ENCODE results near the gene EPS8L3.
"Not testable (repeated sequence)": the region's sequence is repeated elsewhere in the genome, so short reads cannot be mapped to it uniquely, and the experiment has no call there.

The EPS8L3 gene

DNA sequence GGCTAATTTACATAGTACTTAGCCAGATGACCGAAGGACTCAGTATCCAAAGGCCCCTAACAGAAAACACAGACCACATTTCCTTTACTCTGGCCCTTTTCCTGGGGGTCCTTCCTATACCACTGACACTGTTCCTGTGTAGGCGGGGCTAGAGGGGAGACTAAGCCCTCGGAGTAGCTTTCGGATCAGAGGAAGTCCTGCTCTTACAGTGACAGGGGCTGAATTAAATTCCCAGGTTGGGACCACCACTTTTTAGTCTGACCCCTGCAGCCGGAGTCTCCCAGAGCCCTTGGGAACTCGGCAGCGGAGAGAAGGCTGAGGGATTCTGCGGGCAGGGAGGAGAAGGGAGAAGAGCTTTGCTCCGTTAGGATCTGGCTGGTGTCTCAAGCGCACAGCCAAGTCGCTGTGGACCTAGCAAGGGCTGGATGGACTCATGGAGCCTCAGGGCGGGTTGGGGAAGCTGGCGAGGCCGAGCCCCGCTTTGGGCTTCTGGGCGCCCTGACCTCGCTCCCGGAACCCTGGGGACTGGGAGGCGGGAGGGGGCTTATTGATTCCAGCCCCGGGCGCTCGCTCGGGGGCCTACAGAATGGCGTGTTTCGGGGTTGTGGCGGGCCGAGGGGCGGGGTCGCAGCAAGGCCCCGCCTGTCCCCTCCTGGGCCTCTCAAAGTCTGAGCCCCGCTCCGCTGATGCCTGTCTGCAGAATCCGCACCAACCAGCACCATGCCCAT, 52.0 kb downstream of the EPS8L3 start, which contains the start of gene GSTM5:
GSTM5 (plus strand) TSS at position 659 of the 728 bp plus-strand sequence; CDS start at position 721, 62 bp downstream.
- not testable (repeated sequence) for DNase-seq (ENCODE audit: low spot score)

- DNase-seq (ENCODE audit: low spot score), result not testable (repeated sequence)
Measured at GRCh38 chr1:109709822-109710221, 53.9 kb downstream of the EPS8L3 start.

DNA sequence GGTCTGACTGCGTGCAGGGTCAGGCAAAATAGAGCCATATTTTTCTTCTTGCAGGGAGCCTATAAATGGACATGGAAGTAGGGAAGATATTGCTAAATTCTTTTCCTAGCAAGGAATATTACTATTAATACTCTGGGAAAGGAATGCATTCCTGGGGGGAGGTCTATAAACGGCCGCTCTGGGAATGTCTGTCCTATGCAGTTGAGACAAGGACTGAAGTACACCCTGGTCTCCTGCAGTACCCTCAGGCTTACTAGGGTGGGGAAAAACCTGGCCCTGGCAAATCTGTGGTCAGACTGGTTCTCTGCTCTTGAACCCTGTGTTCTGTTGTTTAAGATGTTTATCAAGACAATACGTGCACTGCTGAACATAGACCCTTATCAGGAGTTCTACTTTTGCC, 54.8 kb downstream of the EPS8L3 start:
- not testable (repeated sequence) for DNase-seq (ENCODE audit: low spot score)

GRCh38 chr1:109705411-109705810, 58.3 kb downstream of the EPS8L3 start:
- DNase-seq (ENCODE audit: low spot score), result no peak

GRCh38 chr1:109704173-109704572, 59.5 kb downstream of the EPS8L3 start:
- DNase-seq (ENCODE audit: low spot score), result no peak

DNA sequence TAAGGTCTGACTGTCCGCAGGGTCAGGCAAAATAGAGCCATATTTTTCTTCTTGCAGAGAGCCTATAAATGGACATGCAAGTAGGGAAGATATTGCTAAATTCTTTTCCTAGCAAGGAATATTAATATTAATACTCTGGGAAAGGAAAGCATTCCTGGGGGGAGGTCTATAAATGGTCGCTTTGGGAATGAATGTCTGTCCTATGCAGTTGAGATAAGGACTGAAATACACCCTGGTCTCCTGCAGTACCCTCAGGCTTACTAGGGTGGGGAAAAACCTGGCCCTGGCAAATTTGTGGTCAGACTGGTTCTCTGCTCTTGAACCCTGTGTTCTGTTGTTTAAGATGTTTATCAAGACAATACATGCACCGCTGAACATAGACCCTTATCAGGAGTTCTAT, 60.8 kb downstream of the EPS8L3 start:
- DNase-seq (ENCODE audit: low spot score), result not testable (repeated sequence)
